HG03135 (cell line): ENCODE data around the gene HEYL.

Experiments
- ATAC-seq: cut with Tn5 transposase; IDR thresholded peaks from one replicate; pipeline ENCODE4 v1.9.1; 2021; ENCODE audit warnings: mild to moderate bottlenecking, moderate library complexity; ENCODE audit not compliant: unreplicated experiment

The HEYL gene

DNA sequence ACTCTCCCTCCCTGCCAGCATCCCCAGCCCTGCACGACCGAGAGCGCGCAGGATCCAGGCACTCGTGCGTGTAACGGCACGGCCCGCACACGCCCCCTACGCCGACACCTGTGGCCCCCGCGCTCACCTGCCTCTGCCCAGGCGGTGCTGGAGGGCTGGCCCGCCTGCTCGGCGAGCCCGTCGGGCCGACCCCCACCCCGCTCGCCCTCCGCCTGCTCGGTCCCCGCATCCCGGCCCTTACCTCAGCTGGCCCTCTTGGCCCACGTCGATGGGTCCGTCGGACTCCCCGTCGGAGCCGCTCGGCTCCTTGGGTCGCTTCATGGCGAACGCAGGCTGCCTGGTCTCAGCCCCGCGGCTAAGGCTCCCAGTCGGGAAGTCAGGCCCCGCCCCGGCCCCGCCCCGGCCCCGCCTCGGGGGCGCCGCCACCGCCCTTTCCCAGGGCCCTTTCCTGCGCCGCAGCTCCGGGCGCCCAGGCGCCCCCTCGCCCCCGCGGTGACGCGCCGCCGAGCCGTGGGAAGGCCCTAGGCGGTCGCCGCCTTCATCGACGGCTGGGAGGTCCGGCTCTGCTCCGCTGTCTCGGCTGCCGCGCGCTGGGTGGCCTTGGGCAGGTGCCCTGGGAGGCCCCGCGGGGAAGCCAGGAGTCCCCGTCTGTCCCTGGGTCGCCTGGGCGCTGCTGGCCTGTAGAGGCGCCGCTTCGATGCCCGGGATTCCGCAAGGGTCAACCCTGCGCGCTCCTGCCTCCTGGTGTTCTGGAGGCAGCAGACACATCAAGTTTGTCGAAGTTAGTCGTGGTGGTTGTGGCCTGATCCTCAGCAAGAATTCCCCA lies at the start of gene HEYL:
TSS of gene HEYL (minus strand) at position 339 of the 826 bp plus-strand sequence. CDS start at position 321, 18 bp downstream.
- no peak for ATAC-seq

DNA sequence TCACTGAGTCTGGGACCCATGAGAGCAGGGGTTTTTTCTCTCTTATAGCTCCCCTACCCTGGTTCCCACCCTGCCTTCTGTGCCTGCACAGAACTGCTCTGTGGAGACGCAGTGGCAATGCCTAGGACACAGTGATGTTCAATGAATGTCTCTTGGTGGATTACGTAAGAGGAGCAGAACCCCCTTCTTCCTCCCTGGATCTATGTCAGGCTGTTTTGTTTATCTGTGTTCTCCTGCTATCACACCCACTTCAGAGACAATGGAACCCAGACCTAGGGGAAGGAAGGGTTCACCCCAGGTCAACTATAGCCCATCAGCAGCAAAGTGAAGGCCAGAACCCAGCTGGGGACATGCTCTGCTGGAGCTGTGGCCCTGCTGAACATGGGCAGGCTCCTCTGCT lies 49.8 kb upstream of the HEYL start:
- no peak for ATAC-seq

DNA sequence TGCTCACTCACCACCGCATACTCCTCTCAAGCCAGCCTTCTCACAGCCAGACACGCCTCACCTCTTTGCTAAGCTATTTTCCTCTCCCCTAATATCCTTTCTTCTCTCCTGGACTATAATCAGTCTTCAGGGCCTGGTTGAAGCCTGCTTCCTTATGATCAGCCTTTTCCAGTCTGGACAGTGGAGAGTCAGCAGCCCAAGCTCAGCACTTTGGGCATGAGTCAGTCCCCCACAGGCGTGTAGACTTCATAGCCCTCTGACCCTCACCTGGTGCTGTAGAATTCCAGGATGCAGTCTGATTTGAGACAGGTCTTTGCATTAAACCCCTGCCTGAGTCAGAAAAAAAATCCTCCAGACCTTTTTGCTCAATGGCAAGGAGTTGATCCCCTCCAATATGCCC lies 49.3 kb upstream of the HEYL start:
- ATAC-seq, result no peak

DNA sequence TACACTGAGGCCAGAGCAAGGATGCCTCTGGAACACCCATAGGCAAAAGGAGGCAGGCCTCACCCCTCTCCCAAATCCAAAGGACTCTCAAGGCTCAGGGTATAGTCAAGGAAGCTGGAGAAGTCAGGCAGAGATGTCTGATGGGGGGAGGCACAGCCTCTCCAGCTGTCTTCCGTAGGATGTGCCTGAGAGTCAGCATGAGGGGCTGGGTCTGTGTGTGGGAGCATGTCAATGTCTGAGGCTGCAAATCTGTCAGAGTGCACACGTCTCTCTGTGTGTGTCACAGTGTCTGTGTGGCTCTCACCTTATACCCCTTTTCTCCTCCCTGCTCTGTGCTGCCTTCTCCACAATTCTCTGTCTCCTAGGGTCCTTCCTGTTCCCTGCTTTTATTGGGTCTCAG lies 47.8 kb upstream of the HEYL start:
- no peak for ATAC-seq

DNA sequence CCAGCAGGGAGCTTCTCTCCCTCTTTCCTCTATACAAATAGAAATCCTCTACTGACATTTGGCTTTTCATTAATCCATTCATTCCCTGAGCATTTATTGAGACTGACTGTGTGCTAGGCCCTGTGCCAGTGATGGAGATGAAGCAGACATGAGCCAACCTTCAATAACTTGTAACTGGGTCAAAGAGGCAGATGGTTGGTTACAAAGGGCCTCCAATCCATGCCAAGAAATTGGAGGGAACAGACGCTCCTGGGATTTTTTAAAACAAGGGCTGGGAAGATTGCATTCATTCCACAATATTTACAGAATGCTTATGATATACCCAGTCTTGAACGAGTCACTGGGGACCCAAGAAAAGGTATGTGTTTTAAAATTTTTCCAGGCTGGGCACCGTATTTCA lies 45.6 kb upstream of the HEYL start:
- no peak for ATAC-seq

DNA sequence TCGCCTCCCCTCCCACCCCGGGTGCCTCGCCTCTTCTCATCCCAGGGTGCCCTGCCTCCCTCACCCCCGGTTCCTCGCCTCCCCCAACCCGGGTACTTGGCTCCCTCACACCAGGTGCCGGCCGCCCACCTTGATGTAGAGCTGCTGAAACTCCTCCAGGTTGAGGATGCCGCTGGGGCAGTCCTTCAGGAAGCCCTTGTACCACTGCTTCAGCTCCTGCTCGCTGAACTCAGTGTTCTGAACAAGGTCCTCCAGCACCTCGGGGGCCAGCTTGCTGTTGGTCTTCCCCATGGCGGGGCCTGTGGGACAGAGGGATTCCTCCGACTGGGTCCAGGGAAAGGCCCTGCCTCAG lies 44.8 kb upstream of the HEYL start:
- no peak for ATAC-seq

DNA sequence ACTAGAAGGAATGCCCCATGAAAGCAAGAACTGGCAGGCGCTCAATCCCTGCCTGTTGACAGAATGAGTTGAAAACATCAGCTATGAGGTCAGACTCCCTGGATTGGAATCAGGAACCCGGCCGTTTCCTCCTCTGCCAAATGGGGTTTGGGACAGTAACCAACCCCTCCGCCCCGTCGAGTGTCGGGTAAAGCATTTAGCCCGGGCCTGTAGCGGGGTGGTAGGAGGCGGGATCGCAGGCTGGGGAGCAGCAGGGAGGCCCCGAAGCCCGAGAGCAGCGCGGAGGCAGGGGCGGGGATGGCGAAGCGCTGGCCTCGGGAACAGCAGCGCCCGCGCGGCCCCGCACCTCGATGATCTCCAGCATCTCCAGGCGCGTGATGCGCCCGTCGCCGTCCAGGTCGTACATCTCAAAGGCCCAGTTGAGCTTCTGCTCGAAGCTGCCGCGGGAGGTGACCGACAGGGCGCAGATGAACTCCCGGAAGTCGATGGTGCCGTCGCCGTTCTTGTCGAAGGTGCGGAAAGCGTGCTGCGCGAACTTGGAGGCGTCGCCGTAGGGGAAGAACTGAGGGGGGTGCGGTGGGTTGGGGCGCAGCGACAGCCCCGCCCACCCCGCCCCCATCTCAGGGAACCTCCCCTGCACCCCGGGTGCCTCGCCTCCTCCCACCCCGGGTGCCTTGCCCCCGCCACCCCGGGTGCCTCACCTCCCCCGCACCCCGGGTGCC lies 44.3 kb upstream of the HEYL start:
- ATAC-seq, result no peak

DNA sequence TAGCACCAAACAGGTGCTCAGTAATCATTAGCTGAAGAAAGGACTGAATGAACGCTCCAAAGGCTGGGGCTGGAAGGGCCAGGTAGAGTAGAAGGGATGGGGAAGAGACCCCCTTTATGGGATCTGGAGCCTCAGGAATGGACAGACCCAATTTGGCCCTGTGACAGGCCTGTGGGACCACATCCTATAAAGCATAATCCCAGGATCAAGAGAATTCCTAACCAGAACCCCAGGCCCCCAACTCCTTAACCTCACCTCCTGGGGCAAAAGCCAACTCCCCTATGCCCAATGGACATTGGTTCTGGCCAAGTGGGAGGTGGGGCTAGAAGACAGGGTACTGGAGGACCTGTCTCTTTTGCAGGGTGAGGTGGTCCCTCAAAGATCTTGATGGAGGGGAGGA lies 42.6 kb upstream of the HEYL start:
- no peak for ATAC-seq

DNA sequence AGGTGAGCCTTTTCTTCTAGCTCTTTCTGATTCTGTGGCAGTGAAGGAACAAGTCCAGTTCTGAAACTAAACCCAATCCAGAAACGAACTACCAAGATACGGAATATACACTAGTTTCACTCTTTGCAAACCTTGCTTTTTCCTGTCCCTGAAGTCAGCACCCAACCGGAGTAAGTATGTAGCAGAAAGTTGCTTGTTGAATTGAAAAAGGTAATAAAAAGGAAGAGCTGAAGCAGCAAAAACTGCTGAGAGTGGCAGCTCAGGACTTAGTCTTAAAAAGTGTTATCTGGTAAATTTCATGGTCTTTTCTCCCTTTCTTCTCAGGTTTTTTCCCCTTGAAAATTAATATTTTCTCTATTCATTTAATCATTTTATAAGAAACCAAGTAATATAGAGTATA lies 41.9 kb upstream of the HEYL start:
- ATAC-seq, result no peak

DNA sequence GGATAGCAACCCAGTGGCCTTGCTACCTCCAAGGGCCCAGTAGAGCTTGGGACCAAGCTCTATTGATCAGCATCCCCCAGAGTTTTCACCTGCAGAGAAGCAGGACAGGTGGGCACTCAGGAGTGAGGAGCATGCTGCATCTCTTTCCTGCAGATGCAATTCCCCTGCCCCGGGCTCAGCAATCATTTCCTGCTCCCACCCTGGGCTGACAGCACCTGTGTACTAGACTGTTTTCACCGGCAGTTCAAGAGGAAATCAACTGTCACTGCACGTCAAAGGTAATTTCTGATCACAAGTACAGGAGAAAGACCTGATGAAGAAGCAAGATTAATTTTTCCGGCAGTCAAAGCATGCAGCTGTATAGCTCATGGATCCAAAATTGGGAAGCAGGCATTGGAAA lies 41.3 kb upstream of the HEYL start:
- no peak for ATAC-seq

DNA sequence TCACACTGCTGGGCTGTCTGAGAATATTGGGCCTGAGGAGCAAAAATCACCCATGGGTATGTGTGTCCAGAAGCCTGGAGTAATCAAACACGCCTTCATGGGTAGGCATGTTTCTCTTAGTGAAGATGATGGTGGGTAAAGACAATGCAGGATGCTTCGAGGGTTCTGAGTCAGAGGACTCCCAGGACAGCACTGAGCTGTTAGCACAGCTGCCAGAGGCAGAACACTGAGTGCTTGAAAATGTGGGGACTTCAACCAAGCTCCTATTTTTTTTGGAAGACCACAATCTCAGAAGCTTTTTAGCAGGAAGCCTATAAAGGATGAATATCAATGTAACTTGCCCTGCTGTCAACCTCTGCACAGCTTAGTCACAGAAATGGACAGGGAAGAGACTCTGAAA lies 40.4 kb upstream of the HEYL start:
- ATAC-seq, result no peak

DNA sequence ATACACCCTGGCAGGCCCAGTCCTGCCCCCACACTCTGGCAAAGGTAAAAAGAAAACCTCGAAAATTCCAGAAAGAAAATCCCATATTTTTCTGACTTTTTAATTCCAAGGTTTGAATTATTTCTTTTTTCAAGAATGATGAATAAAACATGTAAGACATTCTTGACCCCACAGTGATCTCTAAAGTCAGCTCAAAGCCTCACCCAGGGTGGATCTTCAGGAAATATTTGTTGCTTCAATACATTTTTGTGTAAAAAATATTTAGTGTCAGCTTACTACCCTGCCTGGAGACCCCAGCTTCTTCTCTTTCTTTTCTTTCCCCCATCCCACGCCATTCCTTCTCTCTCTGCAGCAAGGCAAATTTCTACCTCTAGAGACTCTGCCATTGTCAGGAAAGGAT lies 39.4 kb upstream of the HEYL start:
- no peak for ATAC-seq

DNA sequence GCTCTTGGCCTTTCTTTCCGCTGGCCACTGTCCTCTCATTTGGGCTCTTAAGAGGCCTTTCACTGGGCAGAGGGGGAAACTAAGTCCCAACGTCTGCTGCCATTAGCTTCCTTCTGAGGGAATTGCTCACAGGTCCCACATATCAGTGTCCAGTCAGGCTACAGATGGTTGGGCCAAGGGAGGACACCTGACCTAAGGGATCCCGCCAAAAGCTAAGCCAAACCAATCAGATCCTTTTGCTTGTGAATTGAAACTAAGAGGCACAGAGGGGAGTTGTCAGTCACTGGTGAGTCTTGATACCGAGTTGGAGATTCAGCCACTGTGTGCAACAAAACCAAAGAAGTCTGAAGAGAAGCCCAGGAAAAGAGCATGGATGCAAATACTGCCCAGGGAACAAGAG lies 38.2 kb upstream of the HEYL start:
- ATAC-seq, result no peak

DNA sequence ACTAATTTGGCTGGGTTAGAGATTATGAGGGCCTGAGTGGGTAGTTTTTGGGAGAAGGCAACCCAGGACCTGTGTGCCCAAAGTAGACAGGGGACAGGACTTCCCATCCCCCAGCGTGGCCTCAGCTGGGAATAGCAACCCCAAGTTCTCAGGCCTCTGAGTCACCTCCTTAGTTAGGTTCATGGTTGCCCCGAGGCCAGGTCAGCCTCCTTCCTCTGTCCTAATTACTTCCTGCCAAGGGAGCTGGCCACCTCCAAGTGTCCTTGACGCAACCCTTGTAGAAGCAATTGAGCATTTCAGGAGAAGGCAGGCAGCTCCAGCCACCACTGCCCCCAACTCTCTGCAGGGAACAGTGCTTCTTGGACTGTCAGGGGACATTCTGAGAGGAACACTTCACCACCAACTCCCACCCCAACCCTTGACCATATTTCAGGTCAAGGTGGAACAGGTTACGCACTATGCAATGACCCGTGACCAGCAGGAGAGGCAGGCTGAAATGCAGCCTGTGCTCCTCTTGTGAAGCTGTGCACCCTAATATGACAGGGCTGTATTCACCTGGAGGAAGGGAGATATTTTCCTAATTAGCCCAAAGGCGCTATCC lies 37.6 kb upstream of the HEYL start:
- no peak for ATAC-seq

DNA sequence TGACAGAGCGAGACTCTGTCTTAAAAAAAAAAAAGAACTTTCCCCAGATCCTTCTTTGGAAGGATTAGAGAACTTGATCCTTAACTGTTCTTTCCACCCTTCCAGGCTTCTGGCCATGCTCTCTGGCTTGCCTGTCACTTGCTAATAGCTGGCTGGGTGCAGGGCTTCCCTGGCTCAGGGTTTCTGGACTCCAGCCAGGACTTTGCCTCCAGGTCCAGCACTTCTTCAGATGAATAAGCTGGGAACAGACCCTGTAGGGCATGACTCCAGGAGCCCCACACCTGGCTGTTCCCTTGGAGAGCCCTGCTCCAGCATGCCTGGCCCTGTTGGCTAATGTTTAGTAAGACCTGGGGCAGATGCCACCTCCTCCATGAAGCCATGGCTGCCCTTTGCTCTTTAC lies 35.8 kb upstream of the HEYL start:
- no peak for ATAC-seq

DNA sequence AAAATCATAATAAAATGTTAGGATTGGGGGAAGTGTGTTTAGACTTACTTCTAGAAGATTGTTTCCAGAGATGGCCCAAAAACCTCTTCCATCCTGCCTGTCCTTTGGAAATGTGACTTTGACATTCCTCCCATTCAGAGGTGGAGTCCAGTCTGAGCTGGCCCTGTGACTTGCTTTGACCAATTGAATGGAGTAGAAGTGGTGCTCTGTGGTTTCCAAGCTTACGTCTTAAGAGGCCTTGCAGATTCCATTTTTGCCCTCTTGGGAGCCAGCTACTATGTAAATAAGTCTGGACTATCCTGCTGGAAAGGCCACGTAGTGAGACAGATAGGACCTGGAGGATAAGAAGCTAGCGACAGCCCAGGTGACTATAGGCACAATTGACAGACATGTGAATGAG lies 33.8 kb upstream of the HEYL start:
- ATAC-seq, result no peak

DNA sequence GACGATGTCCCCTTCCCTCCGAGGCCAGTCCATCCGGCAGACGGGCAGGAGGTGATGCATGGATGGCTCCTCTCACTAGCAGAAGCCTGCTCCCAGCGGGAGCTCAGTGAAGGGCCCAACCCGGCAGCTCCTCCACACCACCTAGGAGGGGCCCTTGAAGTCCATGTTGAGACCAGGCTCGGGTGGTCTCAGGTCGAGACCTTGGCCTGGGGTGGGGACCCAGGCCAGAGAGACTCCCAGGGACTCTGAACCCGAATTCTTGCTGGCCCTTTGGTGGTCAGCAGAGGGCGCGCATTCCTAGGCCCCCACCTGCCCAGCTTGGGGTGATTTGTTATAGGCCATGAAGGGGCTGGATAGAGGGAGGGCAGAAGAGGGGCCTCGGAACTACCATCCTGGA lies 33.1 kb upstream of the HEYL start:
- no peak for ATAC-seq

DNA sequence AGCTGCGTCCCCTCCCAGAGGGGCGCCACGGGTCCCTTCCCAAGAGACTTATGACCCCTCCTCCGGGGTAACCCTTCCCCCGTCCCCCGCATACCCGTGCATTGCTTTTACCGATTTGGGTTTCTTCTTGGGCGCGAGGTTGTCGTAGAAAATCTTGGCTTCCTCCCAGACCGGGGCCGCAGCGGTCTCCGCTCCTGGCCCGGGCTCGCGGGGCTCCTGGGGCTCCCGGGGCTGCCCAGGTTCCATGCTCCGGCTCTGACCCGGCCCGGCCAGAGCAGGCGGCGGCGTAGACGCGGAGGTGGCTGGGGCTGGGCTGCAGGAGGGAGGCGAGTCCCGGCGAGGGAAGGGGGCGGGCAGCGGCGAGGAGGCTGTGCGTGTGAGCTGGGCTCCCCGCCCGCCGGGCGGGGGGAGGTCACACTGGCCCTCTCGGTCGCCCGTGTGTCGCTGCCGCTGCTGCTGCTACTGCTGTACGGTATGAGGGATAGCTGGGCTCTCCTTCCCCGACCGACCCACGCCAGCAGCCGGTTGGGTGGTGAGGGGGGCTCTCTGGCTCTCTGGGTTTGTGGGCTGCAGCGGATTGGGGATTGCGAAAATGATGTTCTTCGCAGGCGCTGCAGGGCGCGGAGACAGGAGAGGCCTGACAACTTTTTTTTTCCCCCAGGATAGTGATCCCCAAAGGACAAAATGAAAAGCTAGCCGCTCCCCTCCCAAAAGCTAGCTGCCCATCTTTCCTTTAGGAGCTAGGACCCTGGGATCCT lies 32.5 kb upstream of the HEYL start, which contains the start of gene NT5C1A:
TSS of gene NT5C1A (minus strand) at position 315 of the 758 bp plus-strand sequence. CDS start at position 246, 69 bp downstream.
- no peak for ATAC-seq

DNA sequence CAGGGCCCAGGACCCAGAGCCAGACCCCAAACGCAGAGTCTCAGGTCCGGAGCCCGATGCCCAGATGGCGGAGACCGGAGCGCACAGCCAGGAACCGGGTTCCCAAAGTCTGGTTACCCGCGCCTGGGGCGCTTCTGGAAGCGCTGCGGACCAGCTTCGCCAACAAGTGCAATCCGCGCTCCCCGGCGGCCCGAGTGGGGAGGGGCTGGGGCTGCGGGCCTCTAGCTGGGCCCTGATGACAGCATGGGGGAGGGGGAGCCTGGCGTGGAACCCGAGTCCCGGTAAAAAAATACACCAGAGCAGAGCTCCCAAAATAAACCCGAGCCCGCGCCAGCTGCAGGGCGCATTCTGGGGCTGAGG lies 32.0 kb upstream of the HEYL start:
- ATAC-seq, result no peak

DNA sequence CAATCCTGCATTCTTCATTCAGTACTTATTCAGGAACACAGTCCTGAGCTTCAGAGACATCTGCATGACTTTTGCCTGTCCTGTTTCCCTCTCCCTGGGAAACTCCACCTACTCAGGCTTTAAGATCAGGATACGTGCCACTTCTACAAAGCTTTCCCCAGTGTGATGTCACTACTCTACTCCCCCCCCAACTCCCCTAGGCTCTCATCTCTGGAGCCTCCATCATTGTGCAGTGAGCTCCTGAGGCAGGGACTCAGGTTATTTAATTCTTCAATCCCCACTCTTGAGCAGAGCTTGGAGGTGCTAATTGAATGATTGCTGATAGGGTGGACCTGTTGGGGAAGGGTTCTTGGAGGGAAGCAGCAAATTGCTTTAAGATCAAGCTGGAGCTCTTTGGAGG lies 31.2 kb upstream of the HEYL start:
- no peak for ATAC-seq

DNA sequence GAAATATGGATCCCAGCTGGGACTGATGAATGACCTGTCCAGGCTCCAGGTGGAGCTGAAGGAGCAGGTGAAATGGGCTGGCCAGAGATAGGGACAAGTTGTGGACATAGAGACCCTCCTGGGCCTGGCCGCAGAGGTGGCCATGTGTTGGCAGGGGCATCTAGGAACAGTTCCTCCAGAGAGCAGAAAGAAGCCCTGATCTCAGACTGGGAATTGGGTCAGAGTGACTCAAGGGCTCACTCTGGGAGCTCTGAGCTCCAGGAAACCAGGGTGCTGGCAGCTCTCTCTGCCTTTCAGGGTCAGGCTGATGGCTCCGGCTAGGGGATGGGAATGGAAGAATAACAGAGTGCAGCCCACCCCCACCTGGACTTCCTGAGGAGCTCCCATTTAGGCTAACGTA lies 29.5 kb upstream of the HEYL start:
- ATAC-seq, result no peak
